Hippocampal formation (tissue), 2 donors: ENCODE measurements around the gene LRBA.
"Not testable (repeated sequence)": the region's sequence is repeated elsewhere in the genome, so short reads cannot be mapped to it uniquely, and the experiment has no call there.

Source experiments
- DNase-seq, 2 donors: peaks; one replicate each; lab custom pipeline; 2025; lab: John Stamatoyannopoulos, UW

LRBA gene

DNA sequence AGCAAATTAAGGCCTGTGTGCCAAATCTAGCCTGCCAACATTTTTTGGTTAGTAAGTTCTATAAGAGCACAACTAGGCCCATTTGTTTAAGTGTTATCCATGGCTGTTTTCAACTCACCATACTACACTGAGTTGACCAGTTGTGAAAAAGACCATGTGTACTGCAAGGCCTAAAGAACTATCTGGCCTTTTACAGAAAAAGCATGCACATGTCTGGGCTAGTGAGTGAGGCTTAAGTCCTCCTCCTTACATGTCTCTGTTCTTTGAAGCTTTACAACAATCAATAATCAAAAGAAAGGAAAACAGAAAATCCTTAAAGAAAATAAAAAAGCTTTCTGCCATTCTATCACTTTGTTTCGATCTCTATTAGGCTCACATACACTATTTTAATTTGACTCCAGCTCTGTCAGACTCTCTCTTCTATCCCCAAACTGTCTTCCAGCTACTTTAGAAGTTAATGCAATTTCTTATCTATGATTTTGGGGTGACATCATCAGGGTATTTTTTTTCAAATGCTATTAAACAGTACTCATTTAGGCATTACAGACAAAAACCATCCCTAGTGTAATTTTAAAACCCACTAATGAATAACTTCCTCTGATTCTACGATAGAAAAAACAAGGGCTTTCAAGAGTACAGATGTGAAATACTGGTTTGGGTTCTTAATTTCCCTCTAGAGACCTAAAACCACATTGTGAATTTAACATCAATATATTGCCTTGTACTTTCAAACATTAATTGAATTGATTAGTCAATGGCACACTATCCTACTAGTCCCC lies 271.3 kb downstream of the LRBA start:
- no peak for DNase-seq

DNA sequence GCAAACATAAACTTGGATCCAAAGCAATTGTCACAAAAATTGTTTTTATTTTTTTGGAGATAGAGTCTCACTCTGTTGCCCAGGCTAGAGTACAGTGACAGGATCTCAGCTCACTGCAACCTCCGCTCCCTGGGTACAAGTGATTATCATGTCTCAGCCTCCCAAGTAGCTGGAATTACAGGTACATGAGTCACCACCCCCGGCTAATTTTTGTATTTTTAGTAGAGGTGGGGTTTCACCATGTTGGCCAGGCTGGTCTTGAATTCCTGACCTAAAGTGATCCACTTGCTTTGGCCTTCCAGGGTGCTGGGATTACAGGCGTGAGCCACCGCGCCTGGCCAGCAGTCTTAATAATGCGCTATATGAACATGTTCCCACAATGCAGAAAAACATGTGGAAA lies 272.2 kb downstream of the LRBA start:
- not testable (repeated sequence) for DNase-seq

DNA sequence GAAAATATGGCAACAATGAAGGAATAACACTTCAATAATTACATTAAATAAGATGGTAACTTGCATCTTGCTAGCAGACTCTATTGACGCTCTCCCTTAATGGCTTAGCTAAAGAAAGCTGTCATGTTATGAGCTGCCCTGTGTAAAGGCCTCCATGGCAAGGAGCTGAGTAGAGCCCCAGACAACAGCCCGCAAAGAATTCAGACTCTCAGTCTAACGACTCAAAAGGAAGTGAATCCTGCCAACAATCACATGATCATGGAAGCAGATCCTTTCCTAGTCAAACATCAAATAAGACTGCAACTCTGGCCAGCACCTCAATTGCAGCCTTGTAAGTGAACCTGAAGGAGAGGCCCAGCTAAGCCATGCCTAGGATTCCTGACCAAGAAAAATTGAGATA lies 275.5 kb downstream of the LRBA start:
- DNase-seq = no peak

DNA sequence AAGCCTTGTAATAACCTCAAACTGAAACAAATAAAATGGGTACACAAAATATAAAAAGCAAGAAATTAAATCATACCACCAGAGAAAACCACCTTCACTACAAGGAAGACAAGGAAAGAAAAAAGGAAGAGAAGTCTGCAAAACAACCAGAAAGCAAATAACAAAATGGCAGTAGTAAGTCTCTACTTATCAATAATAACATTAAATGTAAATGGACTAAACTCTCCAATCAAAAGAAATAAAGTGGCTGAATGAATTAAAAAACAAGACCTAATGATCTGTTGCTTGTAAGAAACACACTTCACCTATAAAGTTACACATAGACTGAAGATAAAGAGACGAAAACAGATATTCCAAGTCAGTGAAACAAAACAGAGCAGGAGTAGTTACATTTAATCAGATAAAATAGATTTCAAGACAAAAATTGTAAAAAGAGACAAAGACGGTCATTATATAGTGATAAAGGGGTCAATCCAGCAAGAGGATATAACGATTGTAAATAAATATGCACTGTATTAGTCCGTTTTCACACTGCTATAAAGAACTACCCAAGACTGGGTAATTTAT lies 289.0 kb downstream of the LRBA start:
- no peak for DNase-seq

DNA sequence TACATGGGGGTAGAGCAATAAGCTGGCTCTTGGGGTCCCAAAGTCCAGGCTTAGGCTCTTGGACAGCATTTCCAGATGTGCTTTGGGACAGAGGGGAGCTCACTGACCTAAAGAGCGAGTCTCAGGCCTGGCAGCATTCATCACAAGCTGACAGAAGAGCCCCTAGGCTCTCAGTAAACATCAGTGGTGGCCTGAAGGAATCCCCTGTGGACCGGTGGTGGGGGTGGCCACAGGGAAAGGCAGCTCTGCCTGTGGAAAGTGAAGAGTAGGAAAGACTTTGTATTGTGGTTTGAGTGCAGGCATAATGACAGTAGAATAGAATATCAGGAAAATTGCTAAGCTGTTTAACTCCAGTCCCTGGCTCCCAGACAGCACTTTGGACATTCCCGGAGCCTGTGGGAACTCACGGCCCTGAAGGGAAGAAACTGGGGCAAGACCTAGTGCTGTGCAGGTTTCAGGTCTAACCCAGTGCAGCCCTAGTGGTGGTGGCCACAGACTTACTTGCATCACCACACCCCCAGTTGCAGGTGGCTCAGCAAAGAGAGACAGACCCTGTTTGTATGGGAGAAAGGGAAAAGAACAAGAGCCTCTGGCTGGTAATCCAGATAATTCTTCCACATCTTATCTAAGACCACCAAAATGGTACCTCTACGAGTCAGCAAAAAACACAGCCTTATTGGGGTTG lies 291.2 kb downstream of the LRBA start:
- no peak for DNase-seq

DNA sequence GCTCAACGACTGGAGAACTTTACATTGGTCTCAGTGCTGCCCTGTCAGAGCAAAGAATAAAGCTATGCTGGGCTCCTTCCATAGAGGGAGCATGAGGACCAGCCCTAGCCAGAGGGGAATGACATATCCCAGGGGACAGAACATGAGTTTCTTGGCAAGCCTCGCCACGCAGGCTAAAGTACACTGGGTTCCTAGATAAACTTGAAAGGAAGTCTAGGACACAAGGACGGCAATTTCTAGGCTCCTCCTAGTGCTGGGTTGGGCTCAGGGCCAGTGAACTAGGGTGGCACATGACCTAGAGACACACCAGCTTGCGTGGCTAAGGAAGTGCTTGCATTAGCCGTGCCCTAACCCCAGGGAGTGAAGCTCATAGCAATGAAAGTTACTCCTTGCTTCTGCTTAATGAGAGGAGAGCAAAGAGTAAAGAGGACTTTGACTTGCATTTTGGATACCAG lies 292.1 kb downstream of the LRBA start:
- DNase-seq = no peak

DNA sequence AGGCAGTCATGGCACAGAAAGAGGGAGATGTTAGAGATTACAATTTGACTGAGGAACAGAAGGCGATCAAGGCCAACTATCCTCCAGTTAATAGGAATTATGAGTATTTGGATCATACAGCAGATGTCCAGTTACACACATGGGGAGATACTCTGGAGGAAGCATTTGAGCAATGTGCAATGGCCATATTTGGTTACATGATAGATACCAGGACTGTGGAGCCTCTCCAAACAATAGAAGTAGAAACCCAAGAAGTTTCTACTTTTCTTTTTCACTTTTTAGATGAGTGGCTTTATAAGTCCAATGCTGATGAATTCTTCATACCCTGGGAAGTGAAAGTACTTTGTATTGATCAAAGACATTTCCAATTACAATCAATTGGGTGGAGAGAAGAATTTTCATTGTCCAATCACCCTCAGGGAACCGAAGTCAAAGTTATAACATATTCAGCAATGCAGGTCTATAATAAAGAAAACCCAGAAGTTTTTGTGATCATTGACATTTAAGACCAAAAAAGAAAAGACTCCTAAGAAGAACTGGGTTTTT lies 294.0 kb downstream of the LRBA start:
- no peak for DNase-seq

DNA sequence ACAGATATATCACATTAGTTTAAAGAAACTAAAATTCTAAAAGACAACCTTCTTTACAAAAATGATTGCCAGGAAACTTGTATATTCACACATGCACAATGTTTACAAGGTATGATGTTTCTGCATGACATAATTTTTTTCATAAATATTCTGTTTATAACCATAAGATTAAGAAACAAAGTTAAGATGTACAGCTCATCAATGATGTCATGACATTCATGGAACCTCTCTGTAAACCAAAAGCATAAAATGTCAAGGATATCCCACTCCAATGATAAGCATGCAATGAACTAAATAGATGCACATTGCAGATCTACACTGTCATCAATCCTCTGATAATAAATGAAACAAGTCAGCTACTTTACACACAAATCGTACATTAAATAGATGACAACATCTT lies 297.1 kb downstream of the LRBA start:
- no peak for DNase-seq

DNA sequence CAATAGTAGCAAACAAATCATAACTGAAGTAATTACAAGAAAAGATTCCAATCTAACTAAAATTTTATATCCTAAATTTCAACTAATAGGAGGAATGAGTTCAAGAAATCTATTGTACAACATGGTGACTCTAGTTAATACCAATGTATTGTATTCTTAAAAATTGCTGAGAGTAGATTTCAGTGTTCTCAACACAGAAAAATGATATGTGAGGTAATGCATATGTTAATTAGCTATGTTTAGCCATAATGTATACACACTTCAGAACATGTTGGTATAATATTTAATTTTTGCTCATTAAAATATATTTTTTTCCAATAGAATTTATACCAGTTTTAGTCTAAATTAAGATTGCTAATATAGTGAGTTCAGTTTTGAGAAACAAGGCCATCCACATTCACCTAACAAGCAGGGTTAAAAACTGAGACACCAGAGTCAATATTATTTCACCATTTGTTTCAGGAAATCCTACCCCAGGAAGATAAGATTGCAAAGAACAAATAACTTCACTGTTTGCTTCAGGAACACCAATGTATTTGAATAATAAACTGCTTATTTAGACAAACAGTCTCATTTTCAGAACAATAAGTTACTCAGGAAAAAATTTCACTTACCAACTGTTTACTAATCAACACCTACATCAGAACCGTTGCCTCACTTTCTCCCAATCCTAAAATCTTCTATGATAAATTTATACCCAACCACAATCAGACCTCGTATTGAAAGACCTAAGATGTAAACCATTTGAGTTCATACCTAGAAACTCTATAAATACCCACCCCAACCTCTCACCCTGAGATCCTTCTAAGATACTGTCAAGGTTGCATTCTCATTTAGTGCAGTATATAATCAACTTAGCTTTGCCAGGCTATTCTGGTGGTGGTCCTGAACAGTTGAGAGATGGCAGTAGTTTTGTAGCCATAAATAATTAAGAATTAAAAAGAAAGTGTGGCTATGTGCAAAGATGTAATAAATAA lies 300.3 kb downstream of the LRBA start:
- no peak for DNase-seq

DNA sequence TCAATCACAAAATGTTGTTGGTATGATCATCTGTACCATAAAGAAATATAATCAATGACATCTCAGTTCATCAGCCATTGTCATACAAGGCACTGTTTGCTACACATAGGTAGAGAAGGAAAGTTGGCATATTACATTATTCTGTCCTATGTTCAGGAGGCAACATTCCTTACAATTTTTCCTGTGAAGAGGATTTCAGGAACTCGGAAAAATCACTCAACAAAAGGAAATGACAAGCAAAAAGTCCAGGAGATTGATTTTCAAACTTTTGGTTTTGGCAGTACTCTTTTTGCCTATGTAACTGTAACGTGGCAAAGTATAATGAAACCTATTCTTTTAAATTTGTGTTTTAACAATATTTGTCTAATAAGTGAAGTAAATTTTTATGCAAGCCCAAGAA lies 301.8 kb downstream of the LRBA start:
- no peak for DNase-seq

DNA sequence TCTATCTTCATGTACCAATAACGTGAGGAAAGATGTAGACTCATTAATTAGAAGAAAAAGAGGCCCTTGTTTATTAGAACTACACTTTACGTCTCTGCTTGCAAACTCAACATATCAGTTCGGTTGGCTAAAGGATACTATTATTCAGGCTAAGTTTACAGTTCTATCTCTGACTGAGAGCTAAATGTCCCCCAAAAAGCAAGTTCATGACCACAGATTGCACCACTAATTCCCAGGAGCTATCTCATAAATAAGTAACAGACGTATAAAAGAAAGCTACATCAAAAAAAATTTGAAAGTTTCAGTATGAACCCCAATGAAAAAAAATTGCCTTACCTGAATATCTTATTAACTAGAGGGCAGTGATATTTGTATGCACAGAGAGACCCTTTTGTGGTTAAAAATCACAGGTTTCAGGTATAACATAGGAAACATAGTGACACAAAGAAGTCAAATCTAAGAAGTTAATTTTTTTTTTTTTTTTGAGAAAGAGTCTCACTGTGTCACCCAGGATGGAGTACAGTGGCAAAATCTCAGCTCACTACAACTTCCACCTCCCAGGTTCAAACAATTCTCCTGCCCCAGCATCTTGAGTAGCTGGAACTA lies 304.2 kb downstream of the LRBA start:
- DNase-seq = no peak

DNA sequence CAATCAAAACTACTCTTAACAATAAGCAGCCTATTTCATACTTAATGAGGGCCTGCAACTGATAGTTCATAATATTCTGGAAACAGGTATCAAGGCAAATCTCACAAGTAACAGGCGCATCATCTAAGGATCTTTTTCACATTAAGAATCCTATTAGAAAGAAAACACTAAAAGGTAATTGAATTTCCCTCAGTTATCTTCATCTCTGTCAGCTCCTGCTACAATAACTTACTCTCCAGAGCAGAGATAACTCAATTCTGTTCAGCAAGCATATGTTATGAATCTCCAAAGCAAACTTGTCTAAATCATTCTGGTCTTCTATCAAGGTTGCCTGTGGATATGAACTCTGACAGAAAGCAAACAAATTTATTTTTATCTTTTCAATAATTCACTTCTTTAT lies 307.1 kb downstream of the LRBA start:
- no peak for DNase-seq

DNA sequence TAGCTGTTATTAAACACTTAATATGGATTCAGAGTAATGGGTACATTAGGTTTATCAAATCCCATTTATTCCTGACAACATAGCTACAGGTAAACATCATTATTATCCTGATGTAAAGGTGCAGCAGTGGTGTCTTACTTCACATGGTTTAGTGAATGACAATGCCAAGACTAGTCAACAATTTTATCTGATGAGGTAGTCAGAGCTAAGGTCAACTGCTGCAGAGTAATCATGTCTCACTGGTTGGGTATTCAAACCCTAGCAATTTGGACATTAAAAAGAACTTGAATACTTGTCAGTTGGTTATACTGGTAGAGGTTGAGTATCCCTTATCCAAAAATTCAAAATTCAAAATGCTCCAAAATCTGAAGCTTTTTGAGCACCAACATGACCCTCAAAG lies 315.5 kb downstream of the LRBA start:
- no peak for DNase-seq

DNA sequence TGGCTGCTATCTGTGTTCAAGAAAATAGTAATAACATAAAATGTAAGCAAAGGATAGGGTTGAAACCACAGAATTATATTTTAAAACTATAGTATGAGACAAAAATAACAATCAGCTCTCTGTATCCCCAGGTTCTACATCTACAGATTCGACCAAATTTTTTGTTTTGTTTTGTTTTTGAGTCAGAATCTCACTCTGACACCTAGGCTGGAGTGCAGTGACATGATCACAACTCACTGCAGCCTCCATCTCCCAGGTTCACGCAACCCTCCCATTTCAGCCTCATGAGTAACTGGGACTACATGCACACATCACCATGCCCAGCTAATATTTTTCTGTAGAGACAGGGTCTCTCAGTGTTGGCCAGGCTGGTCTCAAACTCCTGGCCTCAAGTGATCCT lies 319.9 kb downstream of the LRBA start:
- DNase-seq = no peak

DNA sequence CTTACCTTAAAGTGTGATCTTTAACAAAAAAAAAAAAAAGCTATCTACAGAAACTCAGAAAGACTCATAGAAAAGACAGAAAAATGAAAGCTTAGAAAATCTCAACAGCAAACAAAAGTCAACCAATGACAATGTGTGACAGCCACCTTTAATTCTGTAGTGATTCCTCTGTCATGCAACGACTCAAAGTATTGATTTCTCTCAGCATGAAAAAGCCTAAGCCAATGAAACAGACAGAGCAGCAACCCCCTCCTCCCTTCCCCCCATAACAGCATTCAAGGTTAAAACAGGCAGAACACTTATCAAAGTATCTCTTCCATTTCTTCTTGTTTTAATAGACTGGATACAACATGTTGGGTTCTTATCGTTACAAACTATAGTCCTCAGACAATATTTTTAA lies 320.6 kb downstream of the LRBA start:
- no peak for DNase-seq

DNA sequence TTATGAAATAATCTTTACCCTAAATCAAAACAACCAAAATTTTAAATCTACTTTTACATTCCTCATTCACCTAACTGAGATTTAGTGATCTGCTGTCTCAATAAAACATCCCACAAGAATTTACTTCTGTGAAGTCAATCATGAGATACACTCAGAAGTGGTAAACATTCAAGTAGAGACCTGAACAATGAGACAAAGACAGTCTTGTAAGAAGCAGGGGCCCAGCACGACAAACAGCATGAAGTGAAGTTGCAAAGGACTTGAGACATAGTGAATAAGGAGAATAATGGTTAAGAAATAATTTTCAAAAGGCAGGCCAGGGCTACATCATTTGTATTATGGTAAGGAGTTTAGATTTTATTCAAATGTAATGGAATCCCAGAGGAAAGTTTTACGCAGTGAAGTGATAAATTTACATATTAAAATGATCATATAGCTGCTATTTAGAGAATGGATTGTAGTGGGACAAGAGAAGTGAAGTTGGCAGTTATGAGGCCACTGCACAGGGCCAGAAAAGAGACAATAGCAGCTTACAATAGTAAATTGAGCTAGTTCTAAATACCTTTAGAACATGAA lies 331.2 kb downstream of the LRBA start:
- DNase-seq = no peak

DNA sequence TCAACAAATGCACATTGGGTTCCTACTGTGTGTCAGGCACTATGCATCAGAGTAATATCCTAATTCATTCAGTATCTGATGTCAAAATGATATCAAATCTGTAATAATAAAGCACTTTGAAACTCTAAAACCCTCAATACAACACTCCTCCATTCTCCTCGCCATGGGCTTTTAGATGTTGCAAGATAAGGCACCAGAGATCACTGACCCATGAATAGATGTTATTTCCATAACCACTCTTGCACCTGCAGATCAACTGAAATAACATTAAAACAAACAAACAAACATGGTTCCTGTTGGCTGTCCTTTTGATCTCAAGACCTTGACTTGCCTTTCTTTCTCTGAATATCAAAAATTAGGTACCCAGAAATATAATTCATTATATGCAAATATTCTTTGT lies 333.0 kb downstream of the LRBA start:
- DNase-seq = no peak

DNA sequence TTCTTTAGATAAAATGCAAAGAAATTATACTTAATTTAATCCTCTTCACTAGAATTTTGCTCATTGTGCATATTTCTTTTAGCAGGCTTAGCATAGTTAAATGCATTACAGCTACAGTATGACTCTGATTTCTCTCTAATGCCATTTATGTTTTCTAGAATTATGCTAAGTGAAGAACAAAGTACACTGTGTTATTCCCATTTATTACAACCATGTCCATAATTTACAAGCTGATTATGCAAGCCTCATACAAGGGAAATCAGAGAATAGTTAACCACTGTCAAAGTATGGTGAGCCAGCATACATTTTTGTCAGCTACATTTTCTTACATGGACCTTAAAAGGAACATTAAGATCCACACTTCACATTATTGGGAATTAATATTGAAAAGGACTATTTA lies 334.0 kb downstream of the LRBA start:
- no peak for DNase-seq

DNA sequence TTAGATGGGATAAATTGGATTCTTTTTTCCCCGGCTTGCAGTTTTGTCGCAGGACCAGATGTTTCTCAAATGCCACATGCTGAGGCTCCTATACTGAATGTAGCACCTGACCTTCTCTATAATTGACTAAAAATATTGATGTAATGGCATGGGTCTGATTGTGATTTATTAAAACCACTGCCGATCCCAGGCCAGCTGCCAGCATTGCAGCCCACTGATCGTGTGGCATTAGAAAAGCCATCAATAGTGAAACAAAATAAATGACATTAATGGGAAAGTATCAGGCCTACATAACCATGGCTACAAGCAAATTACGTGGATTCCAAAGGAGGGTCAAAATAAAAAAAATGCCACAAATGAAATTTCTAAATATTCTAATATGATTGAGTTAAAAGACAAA lies 334.4 kb downstream of the LRBA start:
- DNase-seq = no peak

DNA sequence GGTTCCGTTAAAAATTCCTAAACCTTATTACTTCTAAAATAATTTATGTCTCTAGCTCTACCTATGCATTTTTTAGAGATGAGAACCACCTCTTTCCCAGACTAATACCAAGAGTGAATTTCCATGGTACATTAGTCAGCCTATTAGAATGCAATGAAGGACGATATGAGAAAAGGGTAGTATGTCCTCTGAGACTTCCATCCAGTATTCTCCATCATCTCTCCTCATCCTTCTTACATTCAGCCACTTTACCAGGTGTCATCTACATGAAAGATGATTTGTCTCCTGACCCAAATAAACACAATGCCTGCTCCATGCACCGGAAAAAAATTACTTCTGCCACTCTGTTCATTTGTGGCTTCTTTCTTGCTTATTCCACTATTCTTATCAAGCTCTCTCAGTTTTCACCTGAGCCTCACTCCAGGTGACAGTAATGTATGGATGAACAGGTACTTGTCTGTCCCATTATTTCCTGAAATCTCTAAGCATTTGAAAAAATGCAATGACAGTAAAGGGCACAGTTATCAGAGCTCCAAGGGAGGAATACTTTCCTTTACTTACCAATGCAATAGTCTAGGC lies 335.2 kb downstream of the LRBA start:
- DNase-seq = no peak
